ENCODE results near the gene CNGA3. TPM values are rescaled to one million over a fixed set of nuclear protein-coding genes. Genes with fewer than 3 reads are reported as not detected.

The CNGA3 gene
- total RNA-seq, 1 experiment from 2014 or later = not detected

GRCh38 chr2:98334439-98335078, 11.7 kb upstream of the CNGA3 start:
- no peaks in the 10 kb centered on the region for H4K20me1 ChIP-seq (ENCODE audit: control insufficient read depth, insufficient read depth, insufficient read length)
- no peak for TF ChIP-seq CTCF (conservative IDR thresholded peaks at IDR 0.05)
- peak; percentile 46 for DNase-seq
- H2BK120ac ChIP-seq (ENCODE audit: low read depth, low read length, poor library complexity, severe bottlenecking) = no peak overlapping the region
- H2BK20ac ChIP-seq (ENCODE audit: low read depth, low read length, poor library complexity, severe bottlenecking) = no peak overlapping the region
- peak overlapping the region; percentile 67 for H3K4me2 ChIP-seq (ENCODE audit: insufficient read depth, insufficient read length, low read length)
- no peak overlapping the region for H3K23ac ChIP-seq (ENCODE audit: insufficient read length, low read depth, low read length)
- peak overlapping the region; percentile 39 to 65; a peak in 4 of 5 replicates for H3K4me3 Mint-ChIP-seq
- no peak overlapping the region for H4K91ac ChIP-seq (ENCODE audit: insufficient read length, low read depth, low read length)
- no peak overlapping the region for H2AFZ ChIP-seq (ENCODE audit: low read length)
- peaks cover 35 to 53% of the 10 kb centered on the region in 2 experiments for H3K4me1 Mint-ChIP-seq
- H3K79me1 ChIP-seq (ENCODE audit: insufficient read depth, low read depth, low read length, poor library complexity, severe bottlenecking) = no peaks in the 10 kb centered on the region
- H4K5ac ChIP-seq (ENCODE audit: insufficient read length, low read depth, low read length) = no peak overlapping the region
- no peak overlapping the region for H3K14ac ChIP-seq (ENCODE audit: insufficient read depth, low read length)
- H2BK5ac ChIP-seq (ENCODE audit: insufficient read length, low read length) = no peak overlapping the region
- no peak overlapping the region for H3K4ac ChIP-seq (ENCODE audit: low read depth, low read length)
- no peak overlapping the region for H2AK5ac ChIP-seq (ENCODE audit: insufficient read length, low read length)
- H3K36me3 Mint-ChIP-seq (ENCODE audit: insufficient read depth in 1 of 3, low read depth in 3 of 3) = peaks cover 0 to 6% (median 2%) of the 10 kb centered on the region in 3 experiments; a peak in 2 of 7 replicates
- H3T11ph ChIP-seq (ENCODE audit: low read length) = no peak overlapping the region
- no peak overlapping the region for H3K9ac ChIP-seq (ENCODE audit: extremely low read depth, insufficient read length, low read length)
- H3K23me2 ChIP-seq (ENCODE audit: insufficient read length, low read depth, low read length, poor library complexity, severe bottlenecking) = no peaks in the 10 kb centered on the region
- peaks cover 61% of the 10 kb centered on the region for H3K27me3 Mint-ChIP-seq (ENCODE audit: low read depth)
- no peak overlapping the region for H2BK12ac ChIP-seq (ENCODE audit: insufficient read length, low read depth, low read length)
- no peak overlapping the region for H3K27ac ChIP-seq (ENCODE audit: insufficient read length, low read depth, low read length)
- H3K9me3 ChIP-seq (ENCODE audit: control insufficient read depth, low read depth, low read length) = no peaks in the 10 kb centered on the region
- H2BK15ac ChIP-seq (ENCODE audit: low read depth, low read length) = no peak overlapping the region
- H3K18ac ChIP-seq (ENCODE audit: insufficient read length, low read depth, low read length) = no peak overlapping the region
- H3K27ac Mint-ChIP-seq = peak overlapping the region in 1 of 3 experiments; percentile 40; a peak in 2 of 7 replicates
- H4K8ac ChIP-seq (replicated peaks; ENCODE audit: insufficient read length, low read depth, low read length) = no peak overlapping the region
- peaks cover 9 to 11% of the 10 kb centered on the region in 2 experiments for H3K9me3 Mint-ChIP-seq
- H3K4me1 ChIP-seq (ENCODE audit: insufficient read depth, low read length) = peaks cover 10% of the 10 kb centered on the region; the same call in 1 of the 2 replicates
- no peak overlapping the region for H3K56ac ChIP-seq (ENCODE audit: insufficient read length, low read depth, low read length)
- 0 out of 2 replicates have a peak, but pooled peaks cover 2% of the 10 kb centered on the region for H3K79me2 ChIP-seq (ENCODE audit: insufficient read depth, low read length)
- no CpG with 5 or more reads among the region's 4 CpGs for WGBS (ENCODE audit: extremely low coverage, insufficient read length, low lambda C conversion rate)
- peaks cover 2% of the 10 kb centered on the region; the same call in 1 of the 2 replicates for H3K27me3 ChIP-seq (ENCODE audit: insufficient read depth, low read length)
